Right renal pelvis (tissue), 4 donors: Measurements from ENCODE around the gene TSPEAR. TPM values are rescaled to one million over a fixed set of nuclear protein-coding genes. Genes with fewer than 3 reads are reported as not detected.
"Not testable (repeated sequence)": the region's sequence is repeated elsewhere in the genome, so short reads cannot be mapped to it uniquely, and the experiment has no call there.

Experiments
- DNase-seq, 4 donors: peaks; one replicate each; pipeline ENCODE4 v3.0.0-alpha.2; 2013; ENCODE audit warnings: low read depth in 4 of 4, low spot score in 3 of 4, missing footprints in 1 of 4
- polyA plus RNA-seq, 4 donors: library from polyadenylated mRNA; unstranded; fragments of 120-200 nt; gene quantifications; one replicate each; pipeline ENCODE4 v1.2.1, GENCODE V29; 2013; ENCODE audit not compliant: insufficient read length in 4 of 4

TSPEAR gene
- polyA plus RNA-seq, 4 donors: 0.60 to 1.2 (median 0.82) TPM

GRCh38 chr21:44614161-44614631 is 97.2 kb downstream of the TSPEAR start:
- DNase-seq: no peak

GRCh38 chr21:44613386-44614155 is 97.8 kb downstream of the TSPEAR start:
- no peak for DNase-seq

GRCh38 chr21:44612669-44613229 is 98.6 kb downstream of the TSPEAR start:
- no peak for DNase-seq

- no peak for DNase-seq
Observed at GRCh38 chr21:44612029-44612486, 99.3 kb downstream of the TSPEAR start, which contains the start of gene KRTAP10-8. TSS of gene KRTAP10-8 (plus strand) at chr21:44612079. CDS start at chr21:44612101, 22 bp downstream.

GRCh38 chr21:44611551-44611950 is 99.8 kb downstream of the TSPEAR start:
- no peak for DNase-seq

GRCh38 chr21:44610157-44610843 is 101.1 kb downstream of the TSPEAR start:
- not testable (repeated sequence) for DNase-seq

DNA sequence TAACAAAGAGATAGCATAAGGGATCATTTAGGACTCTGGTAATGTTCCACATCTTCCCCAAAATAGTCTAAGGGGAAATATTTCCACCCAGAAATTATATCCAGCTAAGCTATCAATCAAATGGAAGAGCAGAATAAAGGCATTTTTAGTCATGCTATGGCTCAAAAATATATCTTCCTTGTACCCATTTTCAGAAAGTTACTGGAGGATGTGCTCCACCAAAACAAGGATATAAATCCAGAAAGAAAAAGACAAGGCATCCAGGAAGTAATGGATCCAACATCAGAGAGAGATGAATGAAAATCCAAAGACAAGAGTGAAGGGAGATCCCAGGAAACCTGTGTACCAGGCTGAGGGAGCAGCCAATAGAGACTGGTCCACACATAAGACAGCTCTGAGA is 102.2 kb downstream of the TSPEAR start:
- no peak for DNase-seq

DNA sequence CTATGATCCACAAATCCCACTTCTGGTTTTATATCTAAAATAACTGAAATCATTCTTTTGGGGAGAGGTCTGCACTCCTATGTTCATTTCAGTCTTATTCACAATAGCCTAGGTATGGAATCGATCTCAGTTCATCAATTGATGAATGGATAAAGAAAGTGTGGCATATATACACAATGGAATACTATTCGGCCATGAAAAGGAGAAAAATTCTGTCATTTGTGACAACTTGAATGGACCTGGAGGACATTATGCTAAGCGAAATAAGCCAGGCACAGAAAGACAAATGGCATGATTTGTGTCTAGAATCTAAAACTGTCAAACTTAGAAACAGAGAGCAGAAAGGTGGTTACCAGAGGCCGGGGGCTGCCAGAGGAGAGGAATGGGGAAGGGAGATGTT is 104.9 kb downstream of the TSPEAR start:
- DNase-seq: no peak

- no peak for DNase-seq
Observed at GRCh38 chr21:44603911-44604310, 107.5 kb downstream of the TSPEAR start.

DNA sequence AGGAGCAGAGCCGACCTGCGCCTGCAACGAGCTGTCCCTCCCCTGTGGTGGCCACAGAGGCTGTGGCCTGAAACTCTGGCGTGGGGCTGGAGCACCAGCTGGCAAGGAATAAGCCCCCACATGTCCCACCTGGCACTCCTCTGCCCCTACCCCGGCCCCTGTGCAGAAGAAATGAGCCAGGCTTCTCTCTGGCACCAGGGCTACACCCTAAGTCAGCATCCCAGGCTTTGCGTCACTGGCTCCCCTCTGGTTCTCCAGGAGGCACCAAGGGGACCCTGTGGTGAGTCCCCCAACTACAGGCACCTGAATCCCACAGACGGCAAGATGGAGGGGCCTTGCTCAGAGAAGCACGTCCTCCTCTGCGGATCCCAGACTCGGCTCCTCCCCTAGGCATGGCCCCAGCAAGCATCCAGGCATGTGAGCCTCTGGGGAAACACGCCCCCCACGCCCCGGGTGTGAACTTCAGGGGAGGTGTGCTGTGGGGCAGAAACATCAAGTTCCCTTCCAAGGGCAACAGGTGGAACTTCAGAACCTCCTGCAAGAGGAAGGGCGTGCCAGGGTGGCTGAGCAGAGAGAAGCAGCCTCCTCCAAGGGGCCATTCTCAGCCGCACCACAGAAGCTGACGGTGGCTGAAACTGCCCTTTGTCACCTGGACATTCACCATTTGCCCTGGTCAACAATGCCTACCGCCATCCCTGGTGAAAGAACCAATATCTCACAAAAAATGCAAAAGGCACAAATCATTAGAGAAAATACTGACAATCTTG is 108.1 kb downstream of the TSPEAR start:
- DNase-seq: no peak

- no peak for DNase-seq
Observed at GRCh38 chr21:44602463-44602850, 108.9 kb downstream of the TSPEAR start.

- no peak for DNase-seq
Observed at GRCh38 chr21:44601596-44602462, 109.5 kb downstream of the TSPEAR start.

DNA sequence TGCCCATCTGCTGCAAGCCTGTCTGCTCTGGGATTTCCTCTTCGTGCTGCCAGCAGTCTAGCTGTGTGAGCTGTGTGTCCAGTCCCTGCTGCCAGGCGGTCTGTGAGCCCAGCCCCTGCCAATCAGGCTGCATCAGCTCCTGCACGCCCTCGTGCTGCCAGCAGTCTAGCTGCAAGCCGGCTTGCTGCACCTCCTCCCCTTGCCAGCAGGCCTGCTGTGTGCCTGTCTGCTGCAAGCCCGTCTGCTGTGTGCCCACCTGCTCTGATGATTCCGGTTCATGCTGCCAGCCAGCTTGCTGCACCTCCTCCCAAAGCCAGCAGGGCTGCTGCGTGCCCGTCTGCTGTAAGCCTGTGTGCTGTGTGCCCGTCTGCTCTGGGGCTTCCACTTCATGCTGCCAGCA is 110.3 kb downstream of the TSPEAR start:
- DNase-seq: not testable (repeated sequence)

- not testable (repeated sequence) for DNase-seq
Observed at GRCh38 chr21:44600118-44600978, 111.0 kb downstream of the TSPEAR start, which contains the start of gene KRTAP10-7. TSS of gene KRTAP10-7 (plus strand) at chr21:44600597. CDS start at chr21:44600622, 25 bp downstream.

DNA sequence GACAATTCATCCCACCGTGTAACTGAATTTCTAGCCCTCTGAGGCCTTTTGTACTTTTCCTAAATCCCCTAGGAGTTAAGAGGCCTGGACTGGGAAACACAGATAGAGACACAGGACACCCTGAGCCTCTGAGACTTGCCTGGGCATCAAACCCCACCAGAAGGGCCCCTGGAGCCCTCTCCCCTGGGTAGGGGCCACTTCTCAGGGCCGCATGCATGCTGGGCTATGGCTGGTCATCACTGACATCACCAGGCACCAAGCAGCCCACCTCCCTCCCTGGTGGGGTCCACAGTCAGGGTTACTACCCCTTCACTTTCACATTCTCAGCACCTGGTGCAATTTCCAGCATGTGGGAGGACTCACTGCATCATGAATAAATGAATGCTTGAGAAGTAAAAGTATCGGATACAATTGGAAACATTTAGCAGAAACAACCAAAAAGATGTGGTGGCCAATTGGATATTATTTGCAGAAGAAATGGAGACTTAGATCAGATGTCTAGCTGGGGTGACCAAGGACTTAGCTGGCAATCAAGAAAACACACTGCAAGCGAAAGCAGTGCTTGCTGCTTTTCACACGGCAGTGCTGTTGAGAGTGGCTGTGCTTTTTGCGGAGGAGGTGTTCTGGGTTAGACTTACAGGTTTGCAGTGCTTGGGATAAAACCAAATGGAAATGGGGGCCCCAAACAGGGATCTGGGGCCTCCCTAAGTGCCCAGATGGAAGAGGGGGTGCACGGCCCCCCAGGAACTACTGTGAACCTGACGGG is 111.9 kb downstream of the TSPEAR start:
- no peak for DNase-seq

DNA sequence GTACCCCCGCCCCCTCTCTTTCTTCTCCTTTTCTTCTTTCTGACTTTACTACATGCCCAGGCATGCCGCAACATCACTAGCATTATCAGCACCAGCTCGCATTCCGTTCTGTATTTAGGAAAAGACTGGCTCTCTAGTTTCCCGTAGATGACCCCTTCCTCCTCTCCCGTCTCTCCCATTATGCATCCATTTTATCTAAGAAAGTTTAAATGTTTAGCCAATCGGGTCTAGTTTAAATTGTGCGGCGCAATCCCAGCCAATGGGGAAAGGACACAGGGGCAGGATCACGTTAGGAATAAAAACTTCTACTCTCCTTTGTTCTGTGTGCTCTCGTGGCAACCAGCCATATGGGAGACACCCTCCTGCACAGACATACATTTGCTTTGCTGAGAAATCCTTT is 113.3 kb downstream of the TSPEAR start:
- DNase-seq: no peak

DNA sequence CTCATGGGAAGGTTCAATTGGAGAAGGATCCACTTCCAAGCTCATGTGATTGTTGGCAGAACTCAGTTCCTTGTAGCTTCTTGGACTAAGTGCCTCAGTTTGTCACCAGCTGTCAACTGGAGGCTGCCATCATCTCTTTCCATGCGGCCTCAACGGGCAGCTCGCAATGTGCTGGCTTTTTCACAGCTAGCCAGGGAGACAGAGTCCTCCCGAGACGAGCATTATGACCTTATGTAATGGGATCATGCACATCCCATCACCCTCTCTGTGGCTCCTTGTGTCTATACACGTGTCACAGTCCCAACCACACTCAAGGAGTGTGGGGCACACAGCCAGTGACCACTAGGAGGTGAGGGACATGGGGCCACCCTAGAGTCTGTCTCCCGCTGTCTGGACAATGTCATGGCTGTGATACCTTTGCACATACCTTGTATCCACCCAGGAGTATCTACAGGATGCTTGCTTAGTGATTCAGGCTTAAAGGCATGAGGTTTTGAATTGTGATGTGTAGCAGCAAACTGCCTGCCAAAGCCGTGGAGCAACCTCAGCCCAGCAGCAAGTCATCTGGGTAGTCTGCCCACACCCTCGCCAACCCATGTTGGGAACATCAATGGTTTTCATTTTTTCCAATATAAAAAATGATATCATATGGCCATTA is 115.2 kb downstream of the TSPEAR start:
- no peak for DNase-seq
